Measurements from ENCODE around the gene SCN1A. TPM values are rescaled to one million over a fixed set of nuclear protein-coding genes. Genes with fewer than 3 reads are reported as not detected.
A peak's percentile ranks its signal among the peaks of the same experiment; 100 is the strongest.

SCN1A gene
- 0.02 TPM in 1 of 2 replicates, not detected in the other for polyA plus RNA-seq (2012; rRNA removed)
- polyA plus RNA-seq (2012; cell fraction: cytosol; rRNA removed), result not detected in 2 replicates
- polyA plus RNA-seq (2012; cell fraction: nucleus; rRNA removed), result 0.01 and 0.04 TPM in 2 replicates

GRCh38 chr2:166127217-166128155, at the start of gene SCN1A:
Gene SCN1A, minus strand, starts transcription at chr2:166128020. Its CDS starts 54,399 bp downstream, at chr2:166073621.
- Histone ChIP-seq H3K27ac (ENCODE audit: low read depth in 2 of 2, low read length in 1 of 2) (no peak within 1 kb of the TSS), H3K36me3 (replicated peaks in 1 of 2; ENCODE audit: control insufficient read depth in 1 of 2, insufficient read depth in 2 of 2, low read length in 1 of 2) (no peaks in the 10 kb centered on the region), H3K9me2 (no peaks in the 10 kb centered on the region), H3K27me3 (ENCODE audit: insufficient read depth) (no peaks in the 10 kb centered on the region), H2AFZ (ENCODE audit: low read depth) (no peak within 1 kb of the TSS), H3F3A (replicated peaks; ENCODE audit: insufficient read depth) (no peaks in the 10 kb centered on the region), H3K4me3 (ENCODE audit: low read depth in 2 of 2, low read length in 1 of 2) (no peak within 1 kb of the TSS), H3K9ac (no peak within 1 kb of the TSS), H3K79me2 (ENCODE audit: insufficient read depth) (no peaks in the 10 kb centered on the region), H3K9me3 (no peaks in the 10 kb centered on the region), H3K4me1 (ENCODE audit: control insufficient read depth in 1 of 2, insufficient read depth in 2 of 2, low read depth in 1 of 2, low read length in 1 of 2) (peaks cover 0 to 3% of the 10 kb centered on the region in 2 experiments; a peak in 2 of 4 replicates), H4K20me1 (ENCODE audit: insufficient read depth) (no peaks in the 10 kb centered on the region), H3K4me2 (no peak within 1 kb of the TSS)
- peak; percentile 25 for DNase-seq
- peak; percentile 78 for TF ChIP-seq RAD21 (IDR thresholded peaks at IDR 0.05; ENCODE audit: low read length)
- peak; percentile 77 for TF ChIP-seq CTCF (IDR thresholded peaks at IDR 0.05)
- TF ChIP-seq ZBTB33 (IDR thresholded peaks at IDR 0.05; ENCODE audit: borderline replicate concordance, low read depth), result no peak
- TF ChIP-seq RFX5 (IDR thresholded peaks at IDR 0.05; ENCODE audit: low read length), result no peak
- TF ChIP-seq SMC3 (IDR thresholded peaks at IDR 0.05; ENCODE audit: low read depth, low read length), result peak; percentile 53
- TF ChIP-seq EP300 (IDR thresholded peaks at IDR 0.05; ENCODE audit: borderline replicate concordance in 1 of 2, low read depth in 1 of 2, low read length in 1 of 2), result no peak
- TF ChIP-seq USF2 (IDR thresholded peaks at IDR 0.05; ENCODE audit: borderline replicate concordance, low read depth, low read length), result no peak
- WGBS (ENCODE audit: low lambda C conversion rate), result 34% methylated on average over 7 of the region's 7 CpGs
- CTCF ChIA-PET, result interaction anchor here (0.7 to 4.0 kb wide), 31 partner anchors 9 to 595 kb away, joined by 3 to 48 read pairs (median 5); partner anchors contain the start of gene TTC21B
- POLR2A ChIA-PET, result no interaction called here

GRCh38 chr2:166173263-166173662, 45.4 kb upstream of the SCN1A start:
- POLR2A ChIA-PET, result no interaction called here
- no peak overlapping the region for H3K4me2 ChIP-seq
- H3K27ac ChIP-seq (ENCODE audit: low read depth in 2 of 2, low read length in 1 of 2), result no peak overlapping the region
- no peaks in the 10 kb centered on the region for H3K9me3 ChIP-seq
- no peaks in the 10 kb centered on the region for H3F3A ChIP-seq (replicated peaks; ENCODE audit: insufficient read depth)
- DNase-seq, result no peak
- no peaks in the 10 kb centered on the region for H3K79me2 ChIP-seq (ENCODE audit: insufficient read depth)
- 88% methylated on average over 2 of the region's 2 CpGs for WGBS (ENCODE audit: low lambda C conversion rate)
- H3K27me3 ChIP-seq (ENCODE audit: insufficient read depth), result no peaks in the 10 kb centered on the region
- CTCF ChIA-PET, result interaction anchor here (0.7 to 1.1 kb wide), 3 partner anchors 9 to 943 kb away, joined by 3 to 4 read pairs (median 3); no protein-coding TSS in a partner anchor
- H3K9ac ChIP-seq, result no peak overlapping the region
- H3K9me2 ChIP-seq, result no peaks in the 10 kb centered on the region
- no peaks in the 10 kb centered on the region for H3K4me1 ChIP-seq (ENCODE audit: control insufficient read depth in 1 of 2, insufficient read depth in 2 of 2, low read depth in 1 of 2, low read length in 1 of 2)
- H3K4me3 ChIP-seq (ENCODE audit: low read depth in 2 of 2, low read length in 1 of 2), result no peak overlapping the region
- no peaks in the 10 kb centered on the region for H3K36me3 ChIP-seq (replicated peaks in 1 of 2; ENCODE audit: control insufficient read depth in 1 of 2, insufficient read depth in 2 of 2, low read length in 1 of 2)
- no peaks in the 10 kb centered on the region for H4K20me1 ChIP-seq (ENCODE audit: insufficient read depth)
- H2AFZ ChIP-seq (ENCODE audit: low read depth), result no peak overlapping the region
- TF ChIP-seq RFX5 (IDR thresholded peaks at IDR 0.05; ENCODE audit: low read length), result no peak
- no peak for TF ChIP-seq PBX3 (IDR thresholded peaks at IDR 0.05)
- TF ChIP-seq NFIC (IDR thresholded peaks at IDR 0.05; ENCODE audit: borderline replicate concordance), result 0 out of 2 replicates have a peak, but pooled peaks have one; percentile 8
- TF ChIP-seq IRF3 (IDR thresholded peaks at IDR 0.05; ENCODE audit: low read depth, low read length), result no peak

Data from SK-N-SH (cell line).